ENCODE data around the gene CATSPER3. TPM values are rescaled to one million over a fixed set of nuclear protein-coding genes. Genes with fewer than 3 reads are reported as not detected.

Gene CATSPER3
- total and polyA plus RNA-seq, 2 of the 13 experiments (the other 11 are each of a cell fraction or from before 2014, with no cell fraction given), result 0.33 to 0.37 TPM

GRCh38 chr5:135032999-135033861 is 65.5 kb downstream of the CATSPER3 start (continued):
- TF ChIP-seq, protein P1, sequence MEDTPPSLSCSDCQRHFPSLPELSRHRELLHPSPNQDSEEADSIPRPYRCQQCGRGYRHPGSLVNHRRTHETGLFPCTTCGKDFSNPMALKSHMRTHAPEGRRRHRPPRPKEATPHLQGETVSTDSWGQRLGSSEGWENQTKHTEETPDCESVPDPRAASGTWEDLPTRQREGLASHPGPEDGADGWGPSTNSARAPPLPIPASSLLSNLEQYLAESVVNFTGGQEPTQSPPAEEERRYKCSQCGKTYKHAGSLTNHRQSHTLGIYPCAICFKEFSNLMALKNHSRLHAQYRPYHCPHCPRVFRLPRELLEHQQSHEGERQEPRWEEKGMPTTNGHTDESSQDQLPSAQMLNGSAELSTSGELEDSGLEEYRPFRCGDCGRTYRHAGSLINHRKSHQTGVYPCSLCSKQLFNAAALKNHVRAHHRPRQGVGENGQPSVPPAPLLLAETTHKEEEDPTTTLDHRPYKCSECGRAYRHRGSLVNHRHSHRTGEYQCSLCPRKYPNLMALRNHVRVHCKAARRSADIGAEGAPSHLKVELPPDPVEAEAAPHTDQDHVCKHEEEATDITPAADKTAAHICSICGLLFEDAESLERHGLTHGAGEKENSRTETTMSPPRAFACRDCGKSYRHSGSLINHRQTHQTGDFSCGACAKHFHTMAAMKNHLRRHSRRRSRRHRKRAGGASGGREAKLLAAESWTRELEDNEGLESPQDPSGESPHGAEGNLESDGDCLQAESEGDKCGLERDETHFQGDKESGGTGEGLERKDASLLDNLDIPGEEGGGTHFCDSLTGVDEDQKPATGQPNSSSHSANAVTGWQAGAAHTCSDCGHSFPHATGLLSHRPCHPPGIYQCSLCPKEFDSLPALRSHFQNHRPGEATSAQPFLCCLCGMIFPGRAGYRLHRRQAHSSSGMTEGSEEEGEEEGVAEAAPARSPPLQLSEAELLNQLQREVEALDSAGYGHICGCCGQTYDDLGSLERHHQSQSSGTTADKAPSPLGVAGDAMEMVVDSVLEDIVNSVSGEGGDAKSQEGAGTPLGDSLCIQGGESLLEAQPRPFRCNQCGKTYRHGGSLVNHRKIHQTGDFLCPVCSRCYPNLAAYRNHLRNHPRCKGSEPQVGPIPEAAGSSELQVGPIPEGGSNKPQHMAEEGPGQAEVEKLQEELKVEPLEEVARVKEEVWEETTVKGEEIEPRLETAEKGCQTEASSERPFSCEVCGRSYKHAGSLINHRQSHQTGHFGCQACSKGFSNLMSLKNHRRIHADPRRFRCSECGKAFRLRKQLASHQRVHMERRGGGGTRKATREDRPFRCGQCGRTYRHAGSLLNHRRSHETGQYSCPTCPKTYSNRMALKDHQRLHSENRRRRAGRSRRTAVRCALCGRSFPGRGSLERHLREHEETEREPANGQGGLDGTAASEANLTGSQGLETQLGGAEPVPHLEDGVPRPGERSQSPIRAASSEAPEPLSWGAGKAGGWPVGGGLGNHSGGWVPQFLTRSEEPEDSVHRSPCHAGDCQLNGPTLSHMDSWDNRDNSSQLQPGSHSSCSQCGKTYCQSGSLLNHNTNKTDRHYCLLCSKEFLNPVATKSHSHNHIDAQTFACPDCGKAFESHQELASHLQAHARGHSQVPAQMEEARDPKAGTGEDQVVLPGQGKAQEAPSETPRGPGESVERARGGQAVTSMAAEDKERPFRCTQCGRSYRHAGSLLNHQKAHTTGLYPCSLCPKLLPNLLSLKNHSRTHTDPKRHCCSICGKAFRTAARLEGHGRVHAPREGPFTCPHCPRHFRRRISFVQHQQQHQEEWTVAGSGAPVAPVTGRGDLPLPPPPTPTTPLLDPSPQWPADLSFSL (CRISPR knock-in tag; IDR thresholded peaks at IDR 0.05), result no peak
- TF ChIP-seq, protein P2, sequence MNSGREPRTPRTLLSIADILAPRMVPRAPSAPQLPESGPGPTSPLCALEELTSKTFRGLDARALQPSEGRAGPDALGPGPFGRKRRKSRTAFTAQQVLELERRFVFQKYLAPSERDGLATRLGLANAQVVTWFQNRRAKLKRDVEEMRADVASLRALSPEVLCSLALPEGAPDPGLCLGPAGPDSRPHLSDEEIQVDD (CRISPR knock-in tag; IDR thresholded peaks at IDR 0.05; ENCODE audit: borderline replicate concordance), result no peak; the same call in 1 of the 2 replicates
- TF ChIP-seq ZNF724P (CRISPR knock-in tag; IDR thresholded peaks at IDR 0.05; ENCODE audit: borderline replicate concordance) (no peak), ZNF407 (CRISPR knock-in tag; IDR thresholded peaks at IDR 0.05; ENCODE audit: not compliant biosample characterization) (no peak), THAP9 (CRISPR knock-in tag; IDR thresholded peaks at IDR 0.05; ENCODE audit: borderline replicate concordance) (no peak), ZSCAN30 (CRISPR knock-in tag; IDR thresholded peaks at IDR 0.05) (no peak), CREB1 (IDR thresholded peaks at IDR 0.05) (no peak), CREB1 (CRISPR knock-in tag; IDR thresholded peaks at IDR 0.05) (no peak), ZNF564 (CRISPR knock-in tag; IDR thresholded peaks at IDR 0.05) (no peak), ARNT (IDR thresholded peaks at IDR 0.05) (no peak)
